ENCODE data around the gene VASP.

GRCh38 chr19:45567609-45568008, 60.3 kb downstream of the VASP start:
- TF ChIP-seq CTCF (IDR thresholded peaks at IDR 0.05): no peak
- TF ChIP-seq POLR2A (IDR thresholded peaks at IDR 0.05): no peak

Measured in heart left ventricle (tissue), 13 donors.